Psoas muscle (tissue), 8 donors: ENCODE measurements around the gene TP53I3. TPM values are rescaled to one million over a fixed set of nuclear protein-coding genes. Genes with fewer than 3 reads are reported as not detected.
"Not testable (repeated sequence)": the region's sequence is repeated elsewhere in the genome, so short reads cannot be mapped to it uniquely, and the experiment has no call there.

Experiments used
- ATAC-seq, 4 donors: fragments of 200-7000 bp; cut with Tn5 transposase; one replicate each; pipeline ENCODE4 v1.9.1; 2020; ENCODE audit warnings: moderate library complexity in 3 of 4, mild to moderate bottlenecking in 2 of 4
- DNase-seq, 2 donors: peaks; one replicate each; pipeline ENCODE4 v3.0.0-alpha.2; 2020
- H3K27ac ChIP-seq: fragments of 200-600 bp; one replicate; pipeline ENCODE4 v1.8.0; 2022
- H3K27me3 ChIP-seq, 3 donors: fragments of 200-600 bp in 1 of 3; one replicate each; pipeline versions ENCODE4 v1.6.1 to v1.8.0; 2013 to 2022; ENCODE audit warnings: low read length in 2 of 3, mild to moderate bottlenecking in 2 of 3, moderate library complexity in 1 of 3; ENCODE audit not compliant: insufficient read depth in 3 of 3
- H3K36me3 ChIP-seq, 2 donors: fragments of 200-600 bp in 1 of 2; one replicate each; pipeline versions ENCODE4 v1.6.1 to v1.8.0; 2013 to 2022; ENCODE audit warnings: low read depth in 1 of 2, mild to moderate bottlenecking in 1 of 2, moderate library complexity in 1 of 2; ENCODE audit not compliant: insufficient read depth in 1 of 2
- H3K4me1 ChIP-seq: fragments of 200-600 bp; one replicate; pipeline ENCODE4 v1.8.0; 2022
- H3K4me3 ChIP-seq: fragments of 200-600 bp; one replicate; pipeline ENCODE4 v1.8.0; 2022; ENCODE audit warnings: mild to moderate bottlenecking
- H3K9me3 ChIP-seq: fragments of 200-600 bp; one replicate; pipeline ENCODE4 v1.8.0; 2022
- WGBS, 3 donors: extraction: QIAGEN DNeasy Blood & Tissue Kit; methylation state at CpG; one replicate each; pipeline versions ENCODE4 v1.1.6 to v1.1.7; 2013; 5-methylcytosine and 5-hydroxymethylcytosine counted together
- intact Hi-C, 2 donors: fragments of 100-400 bp; cut with DNase I; formaldehyde crosslinking; loops; one replicate each; pipeline versions ENCODE4 v1.11.0 to v1.14.2; 2022
- polyA plus RNA-seq, 3 donors: library from polyadenylated mRNA; stranded (reverse); fragments of 200-250 nt; gene quantifications; one replicate each; pipeline ENCODE4 v1.2.3, GENCODE V29; 2013
- total RNA-seq, 4 donors: library from RNA; stranded (reverse); fragmentation: NEBNext Ultra II Directional in 2 of 4; extraction: Animal tissue kit (Norgen Biotek cat#: 25700) in 2 of 4; gene quantifications; one replicate each; pipeline versions ENCODE4 v1.2.1 to v1.2.4, GENCODE V29; 2021 to 2023
- TF ChIP-seq, protein P1 (sequence below): fragments of 200-600 bp; IDR thresholded peaks from one replicate; pipeline ENCODE4 v1.8.0; 2022; ENCODE audit warnings: antibody characterized with exemption
- donor health status: healthy with polysubstance abuse.
- donor health status: DM: no; HTN: no; CAD: no; lungs with moderate emphysema.
- donor health status: Bipolar disorder and iron deficiency.
- donor health status: healthy.
- donor health status: DM: yes; HTN: yes; CAD: no.
- donor health status: DM: no; HTN: no; CAD: no.
- donor health status: DM: no; HTN: no; CAD: no.
- donor health status: DM: yes; HTN: yes; CAD: no.

TP53I3 gene
- total and polyA plus RNA-seq, 7 donors: 1.3 to 5.6 (median 3.2) TPM

GRCh38 chr2:24117902-24118301, 33.3 kb upstream of the TP53I3 start:
- H3K27ac ChIP-seq: no peak overlapping the region
- peaks cover 7% of the 10 kb centered on the region for H3K4me1 ChIP-seq
- peaks cover 0 to 10% of the 10 kb centered on the region in 2 donors for H3K36me3 ChIP-seq
- DNase-seq: no peak
- H3K27me3 ChIP-seq: no peaks in the 10 kb centered on the region
- intact Hi-C loops: no loop called here
- H3K4me3 ChIP-seq: no peak overlapping the region
- 64 to 85% (median 73%) methylated on average over 1 of the region's 1 CpG for WGBS, 3 donors
- H3K9me3 ChIP-seq: peaks cover 7% of the 10 kb centered on the region
- ATAC-seq: no peak
- TF ChIP-seq, protein P1, sequence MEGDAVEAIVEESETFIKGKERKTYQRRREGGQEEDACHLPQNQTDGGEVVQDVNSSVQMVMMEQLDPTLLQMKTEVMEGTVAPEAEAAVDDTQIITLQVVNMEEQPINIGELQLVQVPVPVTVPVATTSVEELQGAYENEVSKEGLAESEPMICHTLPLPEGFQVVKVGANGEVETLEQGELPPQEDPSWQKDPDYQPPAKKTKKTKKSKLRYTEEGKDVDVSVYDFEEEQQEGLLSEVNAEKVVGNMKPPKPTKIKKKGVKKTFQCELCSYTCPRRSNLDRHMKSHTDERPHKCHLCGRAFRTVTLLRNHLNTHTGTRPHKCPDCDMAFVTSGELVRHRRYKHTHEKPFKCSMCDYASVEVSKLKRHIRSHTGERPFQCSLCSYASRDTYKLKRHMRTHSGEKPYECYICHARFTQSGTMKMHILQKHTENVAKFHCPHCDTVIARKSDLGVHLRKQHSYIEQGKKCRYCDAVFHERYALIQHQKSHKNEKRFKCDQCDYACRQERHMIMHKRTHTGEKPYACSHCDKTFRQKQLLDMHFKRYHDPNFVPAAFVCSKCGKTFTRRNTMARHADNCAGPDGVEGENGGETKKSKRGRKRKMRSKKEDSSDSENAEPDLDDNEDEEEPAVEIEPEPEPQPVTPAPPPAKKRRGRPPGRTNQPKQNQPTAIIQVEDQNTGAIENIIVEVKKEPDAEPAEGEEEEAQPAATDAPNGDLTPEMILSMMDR: no peak

- Histone ChIP-seq H3K9me3 (peaks cover 7% of the 10 kb centered on the region), H3K27me3 (no peaks in the 10 kb centered on the region), H3K27ac (no peak overlapping the region), H3K4me1 (no peaks in the 10 kb centered on the region), H3K4me3 (no peak overlapping the region), H3K36me3 (peaks cover 0 to 10% of the 10 kb centered on the region in 2 donors)
- TF ChIP-seq, protein P1: no peak
- WGBS, 3 donors: 46 to 48% (median 48%) methylated on average over 2 of the region's 2 CpGs
- ATAC-seq (no peak), DNase-seq (no peak)
- intact Hi-C loops: no loop called here
Observed at GRCh38 chr2:24115057-24115456, 30.4 kb upstream of the TP53I3 start.

GRCh38 chr2:24111407-24111901, 26.8 kb upstream of the TP53I3 start:
- no peak for DNase-seq
- peaks cover 0 to 10% of the 10 kb centered on the region in 2 donors for H3K36me3 ChIP-seq
- H3K4me1 ChIP-seq: no peaks in the 10 kb centered on the region
- TF ChIP-seq, protein P1: no peak
- no peak overlapping the region for H3K4me3 ChIP-seq
- H3K27ac ChIP-seq: no peak overlapping the region
- peaks cover 7% of the 10 kb centered on the region for H3K9me3 ChIP-seq
- no peak for ATAC-seq
- WGBS, 3 donors: 52 to 61% (median 60%) methylated on average over 2 of the region's 2 CpGs
- intact Hi-C loops: no loop called here
- H3K27me3 ChIP-seq: no peaks in the 10 kb centered on the region

DNA sequence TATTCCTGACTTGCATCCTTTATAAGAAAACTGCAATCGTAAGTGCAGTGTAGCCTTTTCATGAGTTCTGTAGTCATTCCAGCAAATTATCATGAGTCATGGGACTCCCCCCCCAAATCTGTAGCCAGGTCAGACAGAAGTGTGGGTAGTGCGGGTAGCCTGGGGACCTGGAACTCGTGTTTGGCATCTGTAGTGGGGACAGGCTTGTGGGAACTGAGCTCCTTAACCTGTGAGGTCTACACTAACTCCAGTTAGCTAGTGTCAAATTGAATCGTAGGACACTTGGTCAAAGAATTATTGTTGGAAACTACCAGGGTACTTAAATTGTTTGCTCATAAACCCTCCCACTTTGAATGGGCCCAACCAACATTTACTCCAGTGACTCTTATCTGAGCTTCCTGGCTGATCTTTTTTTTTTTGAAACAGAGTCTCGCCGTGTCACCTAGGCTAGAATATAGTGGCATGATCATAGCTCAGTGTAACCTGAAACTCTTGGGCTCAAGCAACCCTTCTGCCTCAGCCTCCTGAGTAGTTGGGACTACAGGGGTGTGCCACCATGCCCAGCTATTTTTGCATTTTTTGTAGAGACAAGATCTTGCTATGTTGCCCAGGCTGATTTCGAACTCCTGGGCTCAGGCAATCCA, 26.1 kb upstream of the TP53I3 start:
- WGBS, 3 donors: 77 to 90% (median 77%) methylated on average over 7 of the region's 7 CpGs
- TF ChIP-seq, protein P1: no peak
- H3K9me3 ChIP-seq: peaks cover 7% of the 10 kb centered on the region
- no peak overlapping the region for H3K27ac ChIP-seq
- no peak overlapping the region for H3K4me3 ChIP-seq
- DNase-seq (no peak), ATAC-seq (no peak)
- no peaks in the 10 kb centered on the region for H3K4me1 ChIP-seq
- intact Hi-C loops: no loop called here
- peaks cover 0 to 5% of the 10 kb centered on the region in 2 donors for H3K36me3 ChIP-seq
- no peaks in the 10 kb centered on the region for H3K27me3 ChIP-seq

- 97 to 98% (median 97%) methylated on average over 1 of the region's 1 CpG for WGBS, 3 donors
- DNase-seq, H3K4me3 ChIP-seq, H3K36me3 ChIP-seq, intact Hi-C loops, H3K27ac ChIP-seq, H3K4me1 ChIP-seq, ATAC-seq, H3K9me3 ChIP-seq, H3K27me3 ChIP-seq: not testable (repeated sequence)
Observed at GRCh38 chr2:24109431-24109830, 24.8 kb upstream of the TP53I3 start.
